H9 (cell line): ENCODE measurements around the gene LMBR1. TPM values are rescaled to one million over a fixed set of nuclear protein-coding genes. Genes with fewer than 3 reads are reported as not detected.
A peak's percentile ranks its signal among the peaks of the same experiment; 100 is the strongest.

Source experiments
- DNase-seq: peaks from one replicate; pipeline ENCODE4 v3.0.0-alpha.2; 2017
- H2AFZ ChIP-seq: one replicate; pipeline ENCODE4 v1.6.1; 2013; ENCODE audit warnings: mild to moderate bottlenecking, low read length, control low read depth, moderate library complexity
- H2AK5ac ChIP-seq: 2 replicates; pipeline ENCODE4 v1.6.1; 2013; ENCODE audit warnings: low read length, control low read depth, mixed read lengths; ENCODE audit not compliant: insufficient read length
- H2BK120ac ChIP-seq: one replicate; pipeline ENCODE4 v1.6.1; 2013; ENCODE audit warnings: low read depth, mild to moderate bottlenecking, low read length, control low read depth, inconsistent platforms; ENCODE audit not compliant: poor library complexity, severe bottlenecking
- H2BK12ac ChIP-seq: 2 replicates; pipeline ENCODE4 v1.6.1; 2013; ENCODE audit warnings: low read length, control low read depth, mixed read lengths, low read depth; ENCODE audit not compliant: insufficient read length
- H2BK15ac ChIP-seq: 2 replicates; pipeline ENCODE4 v1.6.1; 2013; ENCODE audit warnings: low read depth, low read length, control low read depth
- H2BK20ac ChIP-seq: one replicate; pipeline ENCODE4 v1.6.1; 2013; ENCODE audit warnings: low read depth, mild to moderate bottlenecking, low read length, control low read depth, inconsistent platforms; ENCODE audit not compliant: poor library complexity, severe bottlenecking
- H2BK5ac ChIP-seq: 2 replicates; pipeline ENCODE4 v1.6.1; 2013; ENCODE audit warnings: low read length, control low read depth, mixed read lengths; ENCODE audit not compliant: insufficient read length
- H3K14ac ChIP-seq: 2 replicates; pipeline ENCODE4 v1.6.1; 2013; ENCODE audit warnings: low read length, control low read depth; ENCODE audit not compliant: insufficient read depth
- H3K18ac ChIP-seq: 2 replicates; pipeline ENCODE4 v1.6.1; 2013; ENCODE audit warnings: low read depth, mild to moderate bottlenecking, mixed read lengths, low read length, control low read depth; ENCODE audit not compliant: insufficient read length
- H3K23ac ChIP-seq: 2 replicates; pipeline ENCODE4 v1.6.1; 2013; ENCODE audit warnings: low read length, control low read depth, mixed read lengths, low read depth; ENCODE audit not compliant: insufficient read length
- H3K23me2 ChIP-seq: 2 replicates; pipeline ENCODE4 v1.6.1; 2013; ENCODE audit warnings: low read depth, mild to moderate bottlenecking, mixed read lengths, low read length, control low read depth; ENCODE audit not compliant: insufficient read length, poor library complexity, severe bottlenecking
- H3K27ac ChIP-seq: 2 replicates; pipeline ENCODE4 v1.5.1; 2013; ENCODE audit warnings: low read length, control low read depth, mixed read lengths, low read depth; ENCODE audit not compliant: insufficient read length
- H3K27me3 ChIP-seq: 2 replicates; pipeline ENCODE4 v1.6.1; 2013; ENCODE audit warnings: low read length, control low read depth, inconsistent platforms; ENCODE audit not compliant: insufficient read depth
- H3K4ac ChIP-seq: 2 replicates; pipeline ENCODE4 v1.6.1; 2013; ENCODE audit warnings: low read depth, mild to moderate bottlenecking, control low read depth, inconsistent platforms, low read length, moderate library complexity
- H3K4me1 ChIP-seq: 2 replicates; pipeline ENCODE4 v1.6.1; 2013; ENCODE audit warnings: low read length, control low read depth, inconsistent platforms; ENCODE audit not compliant: insufficient read depth
- H3K4me2 ChIP-seq: 2 replicates; pipeline ENCODE4 v1.6.1; 2013; ENCODE audit warnings: low read length, control low read depth, mixed read lengths; ENCODE audit not compliant: insufficient read length, insufficient read depth
- H3K56ac ChIP-seq: 2 replicates; pipeline ENCODE4 v1.6.1; 2013; ENCODE audit warnings: low read depth, mild to moderate bottlenecking, mixed read lengths, low read length, control low read depth; ENCODE audit not compliant: insufficient read length
- H3K79me1 ChIP-seq: 2 replicates; pipeline ENCODE4 v1.6.1; 2013; ENCODE audit warnings: low read depth, mild to moderate bottlenecking, moderate library complexity, low read length, control low read depth, inconsistent platforms; ENCODE audit not compliant: insufficient read depth, poor library complexity, severe bottlenecking
- H3K79me2 ChIP-seq: 2 replicates; pipeline ENCODE4 v1.6.1; 2013; ENCODE audit warnings: low read length, control low read depth, inconsistent platforms; ENCODE audit not compliant: insufficient read depth
- H3K9ac ChIP-seq: 2 replicates; pipeline ENCODE4 v1.6.1; 2013; ENCODE audit warnings: low read length, control low read depth, mixed read lengths; ENCODE audit not compliant: insufficient read length; ENCODE audit errors: extremely low read depth
- H3K9me3 ChIP-seq: one replicate; pipeline ENCODE4 v1.6.1; 2013; ENCODE audit warnings: low read depth, low read length, inconsistent platforms; ENCODE audit not compliant: control insufficient read depth
- H3T11ph ChIP-seq: one replicate; pipeline ENCODE4 v1.6.1; 2013; ENCODE audit warnings: mild to moderate bottlenecking, low read length, control low read depth, inconsistent platforms
- H4K20me1 ChIP-seq: one replicate; pipeline ENCODE4 v1.6.1; 2013; ENCODE audit not compliant: control insufficient read depth, insufficient read length, insufficient read depth
- H4K5ac ChIP-seq: 2 replicates; pipeline ENCODE4 v1.6.1; 2013; ENCODE audit warnings: low read depth, mild to moderate bottlenecking, mixed read lengths, low read length, control low read depth; ENCODE audit not compliant: insufficient read length
- H4K8ac ChIP-seq: replicated peaks from 2 replicates; pipeline ENCODE4 v1.6.1; 2013; ENCODE audit warnings: low read length, control low read depth, mixed read lengths, low read depth; ENCODE audit not compliant: insufficient read length
- H4K91ac ChIP-seq: 2 replicates; pipeline ENCODE4 v1.6.1; 2013; ENCODE audit warnings: low read depth, mild to moderate bottlenecking, moderate library complexity, mixed read lengths, low read length, control low read depth; ENCODE audit not compliant: insufficient read length
- H3K27ac Mint-ChIP-seq, 3 experiments: 2 replicates in 2 of 3; 3 replicates in 1 of 3; pipeline ENCODE4 v1.8.0; 2020 to 2021; ENCODE audit warnings: mixed read lengths in 3 of 3, mild to moderate bottlenecking in 1 of 3, moderate library complexity in 1 of 3
- H3K27me3 Mint-ChIP-seq: 2 replicates; pipeline ENCODE4 v1.8.0; 2021; ENCODE audit warnings: low read depth, mild to moderate bottlenecking, moderate library complexity, mixed read lengths
- H3K36me3 Mint-ChIP-seq, 3 experiments: 2 replicates in 2 of 3; 3 replicates in 1 of 3; pipeline ENCODE4 v1.8.0; 2020 to 2021; ENCODE audit warnings: low read depth in 3 of 3, mixed read lengths in 3 of 3; ENCODE audit not compliant: insufficient read depth in 1 of 3
- H3K4me1 Mint-ChIP-seq, 2 experiments: 2 replicates each; pipeline ENCODE4 v1.8.0; 2020; ENCODE audit warnings: mixed read lengths in 2 of 2
- H3K4me3 Mint-ChIP-seq, 2 experiments: 2 replicates in 1 of 2; 3 replicates in 1 of 2; pipeline ENCODE4 v1.8.0; 2020 to 2021; ENCODE audit warnings: mild to moderate bottlenecking in 2 of 2, mixed read lengths in 2 of 2, moderate library complexity in 1 of 2
- H3K9me3 Mint-ChIP-seq, 2 experiments: 2 replicates in 1 of 2; 3 replicates in 1 of 2; pipeline ENCODE4 v1.8.0; 2020; ENCODE audit warnings: mild to moderate bottlenecking in 2 of 2, mixed read lengths in 2 of 2, moderate library complexity in 1 of 2
- WGBS: extraction: QIAGEN DNeasy Blood & Tissue Kit; methylation state at CpG from one replicate; pipeline ENCODE4 v1.1.7; 2013; ENCODE audit warnings: missing lambda C conversion rate, low lambda C conversion rate, mixed read lengths; ENCODE audit not compliant: insufficient read length; ENCODE audit errors: extremely low coverage; 5-methylcytosine and 5-hydroxymethylcytosine counted together
- total RNA-seq: library from RNA; stranded (reverse); gene quantifications from 2 replicates; pipeline ENCODE4 v1.2.1, GENCODE V29; 2021
- TF ChIP-seq, protein P1 (sequence below): fragments of 200-600 bp; sonication (generic); conservative IDR thresholded peaks from 3 replicates; pipeline ENCODE4 v1.8.0; 2021; ENCODE audit warnings: antibody characterized with exemption, mild to moderate bottlenecking

Gene LMBR1
- total RNA-seq, 1 experiment from 2014 or later, result 62.3 TPM

DNA sequence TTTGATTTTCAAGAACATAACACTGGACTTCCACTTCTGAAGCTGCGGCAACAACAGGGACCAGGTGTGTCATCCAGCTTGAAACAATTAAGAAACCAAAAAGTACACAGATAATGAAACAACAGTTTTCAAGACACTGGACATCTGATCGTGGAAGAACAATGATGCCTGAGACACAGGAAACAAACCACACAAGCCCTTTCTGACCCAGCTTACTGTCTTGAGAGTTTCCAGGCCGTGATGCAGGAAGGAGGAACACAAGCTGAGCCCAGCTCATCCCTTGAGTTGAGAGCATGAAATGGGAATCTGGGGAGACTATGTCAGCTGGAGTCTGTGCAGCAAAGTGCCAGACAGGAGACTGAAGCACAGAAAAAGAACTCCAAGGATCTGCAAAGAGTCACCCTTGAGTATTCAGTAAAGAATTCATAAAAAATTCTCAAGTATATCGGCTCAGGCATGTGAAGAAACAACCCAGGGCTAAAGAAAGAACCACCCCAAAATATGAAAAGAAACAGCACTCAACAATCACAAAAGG is 160.8 kb downstream of the LMBR1 start:
- Histone ChIP-seq H2AFZ (no peak overlapping the region), H3K14ac (no peak overlapping the region), H4K20me1 (no peaks in the 10 kb centered on the region), H4K8ac (no peak overlapping the region), H3K27ac (no peak overlapping the region), H3K9me3 (no peaks in the 10 kb centered on the region), H2AK5ac (no peak overlapping the region), H3K23me2 (no peaks in the 10 kb centered on the region), H3T11ph (no peak overlapping the region), H3K23ac (no peak overlapping the region), H3K79me1 (no peaks in the 10 kb centered on the region), H3K4me2 (no peak overlapping the region), H3K18ac (no peak overlapping the region), H3K27me3 (no peaks in the 10 kb centered on the region), H3K4ac (no peak overlapping the region), H2BK120ac (no peak overlapping the region), H3K56ac (no peak overlapping the region), H4K5ac (no peak overlapping the region), H2BK20ac (no peak overlapping the region), H3K4me1 (no peaks in the 10 kb centered on the region), H2BK15ac (no peak overlapping the region), H4K91ac (no peak overlapping the region), H3K9ac (no peak overlapping the region), H2BK5ac (no peak overlapping the region), H3K79me2 (no peaks in the 10 kb centered on the region), H2BK12ac (no peak overlapping the region)
- H3K27me3 Mint-ChIP-seq, result no peaks in the 10 kb centered on the region
- WGBS, result no CpG with 5 or more reads among the region's 4 CpGs
- DNase-seq, result no peak
- no peaks in the 10 kb centered on the region for H3K4me1 Mint-ChIP-seq
- peaks cover 32 to 37% (median 33%) of the 10 kb centered on the region in 3 experiments for H3K36me3 Mint-ChIP-seq
- H3K9me3 Mint-ChIP-seq, result peaks cover 8 to 9% of the 10 kb centered on the region in 2 experiments
- peak overlapping the region in 1 of 3 experiments; percentile 22; a peak in 1 of 7 replicates for H3K27ac Mint-ChIP-seq
- TF ChIP-seq, protein P1, sequence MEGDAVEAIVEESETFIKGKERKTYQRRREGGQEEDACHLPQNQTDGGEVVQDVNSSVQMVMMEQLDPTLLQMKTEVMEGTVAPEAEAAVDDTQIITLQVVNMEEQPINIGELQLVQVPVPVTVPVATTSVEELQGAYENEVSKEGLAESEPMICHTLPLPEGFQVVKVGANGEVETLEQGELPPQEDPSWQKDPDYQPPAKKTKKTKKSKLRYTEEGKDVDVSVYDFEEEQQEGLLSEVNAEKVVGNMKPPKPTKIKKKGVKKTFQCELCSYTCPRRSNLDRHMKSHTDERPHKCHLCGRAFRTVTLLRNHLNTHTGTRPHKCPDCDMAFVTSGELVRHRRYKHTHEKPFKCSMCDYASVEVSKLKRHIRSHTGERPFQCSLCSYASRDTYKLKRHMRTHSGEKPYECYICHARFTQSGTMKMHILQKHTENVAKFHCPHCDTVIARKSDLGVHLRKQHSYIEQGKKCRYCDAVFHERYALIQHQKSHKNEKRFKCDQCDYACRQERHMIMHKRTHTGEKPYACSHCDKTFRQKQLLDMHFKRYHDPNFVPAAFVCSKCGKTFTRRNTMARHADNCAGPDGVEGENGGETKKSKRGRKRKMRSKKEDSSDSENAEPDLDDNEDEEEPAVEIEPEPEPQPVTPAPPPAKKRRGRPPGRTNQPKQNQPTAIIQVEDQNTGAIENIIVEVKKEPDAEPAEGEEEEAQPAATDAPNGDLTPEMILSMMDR, result no peak
- no peak overlapping the region for H3K4me3 Mint-ChIP-seq
